ENCODE measurements around the gene CC2D1A.

- TF ChIP-seq CTCF (conservative IDR thresholded peaks at IDR 0.05 in 1 of 2, IDR thresholded peaks at IDR 0.05 in 1 of 2; ENCODE audit: extremely low read depth in 1 of 2, insufficient read depth in 1 of 2, low read depth in 1 of 2, low read length in 2 of 2) (no peak), EZH2 (IDR thresholded peaks at IDR 0.05; ENCODE audit: borderline replicate concordance, low read length) (no peak)
Measured at GRCh38 chr19:13917888-13918406, 11.9 kb downstream of the CC2D1A start.

Data from mammary epithelial cell (primary cell).